MCF 10A (cell line): ENCODE results near the gene NRG3. TPM values are rescaled to one million over a fixed set of nuclear protein-coding genes. Genes with fewer than 3 reads are reported as not detected.

Experiments used
- BruUV-seq: library from RNA; stranded (reverse); fragments of 400-500 nt; replicated peaks from 2 replicates; lab custom pipeline; 2021; lab: Mats Ljungman, UMichigan
- CTCF ChIA-PET: fragments of 300-600 bp; sonication (Branson Sonifier 250); formaldehyde crosslinking; extraction: SDS; loops from one replicate; lab custom pipeline; 2021; ENCODE audit warnings: antibody characterized with exemption, inconsistent platforms; lab: Yijun Ruan, JAX
- POLR2A ChIA-PET: fragments of 300-600, 350-650 bp; sonication (Branson Sonifier 250); formaldehyde crosslinking; extraction: SDS; loops from one replicate; lab custom pipeline; 2020; ENCODE audit warnings: antibody characterized with exemption, inconsistent platforms; lab: Yijun Ruan, JAX
- DNase-seq: peaks from one replicate; pipeline ENCODE4 v3.0.0-alpha.2; 2018; ENCODE audit not compliant: unreplicated experiment
- H3K27ac Mint-ChIP-seq: one replicate; pipeline ENCODE4 v1.8.0; 2022; ENCODE audit warnings: mild to moderate bottlenecking, low read depth, mixed read lengths; ENCODE audit not compliant: unreplicated experiment
- H3K27me3 Mint-ChIP-seq: one replicate; pipeline ENCODE4 v1.8.0; 2022; ENCODE audit warnings: mixed read lengths; ENCODE audit not compliant: insufficient read depth, unreplicated experiment
- H3K36me3 Mint-ChIP-seq: one replicate; pipeline ENCODE4 v1.8.0; 2022; ENCODE audit warnings: mild to moderate bottlenecking, moderate library complexity, mixed read lengths; ENCODE audit not compliant: insufficient read depth, unreplicated experiment
- H3K4me1 Mint-ChIP-seq: one replicate; pipeline ENCODE4 v1.8.0; 2022; ENCODE audit warnings: mixed read lengths; ENCODE audit not compliant: insufficient read depth, unreplicated experiment
- H3K4me3 Mint-ChIP-seq: one replicate; pipeline ENCODE4 v1.8.0; 2022; ENCODE audit warnings: mild to moderate bottlenecking, moderate library complexity, mixed read lengths; ENCODE audit not compliant: unreplicated experiment
- H3K9me3 Mint-ChIP-seq: one replicate; pipeline ENCODE4 v1.8.0; 2022; ENCODE audit warnings: mixed read lengths; ENCODE audit not compliant: unreplicated experiment
- CTCF ChIP-seq: fragments of 200-600 bp; IDR thresholded peaks from one replicate; pipeline ENCODE4 v1.8.0; 2022; ENCODE audit warnings: antibody characterized with exemption, mild to moderate bottlenecking; ENCODE audit not compliant: unreplicated experiment
- intact Hi-C: fragments of 100-400 bp; cut with micrococcal nuclease; formaldehyde crosslinking; loops from 2 replicates; pipeline ENCODE4 v1.14.1; 2022
- total RNA-seq: library from RNA; stranded (reverse); gene quantifications from 2 replicates; pipeline ENCODE4 v1.2.3, GENCODE V29; 2022

The NRG3 gene
- total RNA-seq, 1 experiment from 2014 or later: not detected

DNA sequence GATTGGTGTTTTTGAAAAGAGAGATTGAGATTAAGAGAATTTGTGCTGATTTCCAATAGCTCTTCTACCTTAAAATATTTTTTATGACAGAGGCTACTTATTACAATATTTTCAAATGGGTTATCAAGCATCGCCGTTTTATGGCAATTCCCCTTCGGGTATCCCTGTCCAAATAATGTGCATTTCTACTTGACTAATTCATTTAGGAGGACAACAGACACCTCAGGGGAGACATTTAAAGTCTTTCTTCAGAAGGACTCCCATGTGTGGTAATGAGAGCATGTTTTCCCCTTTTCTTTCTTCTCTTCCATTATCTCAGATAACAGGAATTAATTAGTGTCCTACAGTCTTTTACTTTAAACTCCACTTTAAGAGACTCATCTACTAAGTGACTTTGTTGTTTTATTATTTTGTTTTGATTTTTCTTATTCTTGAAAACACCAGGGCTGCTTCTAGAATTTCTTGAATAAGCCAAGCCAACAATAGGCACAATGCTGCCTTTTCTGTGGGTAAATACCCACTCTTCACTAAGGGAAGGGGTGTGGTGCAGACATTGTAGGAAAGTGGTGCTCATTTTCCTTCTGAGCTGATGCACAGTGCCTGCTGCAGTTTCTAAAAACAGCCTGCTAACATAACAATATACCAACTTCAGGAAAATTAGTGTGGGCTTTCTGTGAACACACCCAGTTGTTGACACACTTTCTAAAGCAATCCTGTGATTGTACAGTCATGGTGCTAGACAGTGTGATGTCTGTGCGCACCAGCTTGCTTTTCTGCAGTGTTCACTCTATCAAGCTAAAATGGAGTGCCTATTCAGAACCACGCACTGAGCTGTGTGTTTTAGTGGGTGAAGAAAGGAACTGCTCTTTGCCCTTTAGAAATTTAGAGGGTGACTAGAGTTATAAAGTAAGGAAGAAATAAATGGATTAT lies 597.7 kb downstream of the NRG3 start:
- Mint-ChIP-seq H3K4me1 (no peaks in the 10 kb centered on the region), H3K36me3 (no peaks in the 10 kb centered on the region), H3K9me3 (peaks cover 18% of the 10 kb centered on the region), H3K27ac (no peak overlapping the region), H3K27me3 (no peaks in the 10 kb centered on the region), H3K4me3 (no peak overlapping the region)
- intact Hi-C loops: no loop called here
- TF ChIP-seq CTCF: no peak
- CTCF ChIA-PET: interaction anchor here (0.5 kb wide), 1 partner anchor 1737 kb away, joined by 3 read pairs; no protein-coding TSS in a partner anchor
- no TSS peak for BruUV-seq
- DNase-seq: no peak
- POLR2A ChIA-PET: no interaction called here

DNA sequence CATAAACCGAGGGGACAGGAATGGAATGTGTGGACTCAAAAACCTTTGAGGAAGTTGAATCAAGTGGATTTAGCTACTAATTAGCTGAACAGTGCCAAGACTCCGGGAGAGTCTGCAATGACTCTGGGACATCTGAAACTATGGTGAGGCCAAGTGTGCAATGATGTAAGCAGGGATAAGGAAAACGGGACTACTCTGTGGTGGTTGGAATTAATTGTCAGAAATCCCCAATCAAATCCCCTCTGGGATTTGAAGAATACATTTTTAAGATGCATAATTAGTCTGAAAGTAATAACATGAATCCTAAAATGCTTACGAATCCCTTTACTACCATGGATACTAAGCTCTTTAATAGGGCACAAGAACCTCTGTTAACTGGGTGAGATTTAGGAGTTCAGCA lies 602.8 kb downstream of the NRG3 start:
- Mint-ChIP-seq H3K27me3 (no peaks in the 10 kb centered on the region), H3K9me3 (peaks cover 19% of the 10 kb centered on the region), H3K36me3 (no peaks in the 10 kb centered on the region), H3K27ac (no peak overlapping the region), H3K4me3 (no peak overlapping the region), H3K4me1 (no peaks in the 10 kb centered on the region)
- no peak for TF ChIP-seq CTCF
- no peak for DNase-seq
- ChIA-PET POLR2A (no interaction called here), CTCF (no interaction called here)
- intact Hi-C loops: no loop called here
- BruUV-seq: no TSS peak

DNA sequence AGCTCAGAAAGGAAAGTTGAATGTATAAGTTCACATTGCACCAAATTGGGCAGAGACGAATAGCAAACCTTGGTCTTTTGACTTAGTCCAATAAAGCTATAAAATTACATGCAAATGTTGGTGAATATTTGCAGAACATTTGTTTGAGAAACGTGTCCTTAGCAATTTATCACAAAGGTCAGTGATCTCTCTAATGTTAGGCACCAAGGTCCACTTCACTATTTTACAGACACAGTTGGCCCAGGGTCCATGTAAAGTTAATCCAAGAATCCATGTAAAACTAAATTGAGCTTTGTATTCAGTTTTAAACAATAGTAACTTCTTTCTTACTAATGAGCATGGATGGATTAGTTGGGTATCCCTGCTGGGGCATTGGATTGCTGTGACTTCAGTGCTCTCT lies 617.7 kb downstream of the NRG3 start:
- H3K4me1 Mint-ChIP-seq: peaks cover 3% of the 10 kb centered on the region
- intact Hi-C loops: no loop called here
- no peaks in the 10 kb centered on the region for H3K27me3 Mint-ChIP-seq
- POLR2A ChIA-PET: no interaction called here
- H3K4me3 Mint-ChIP-seq: no peak overlapping the region
- no peaks in the 10 kb centered on the region for H3K36me3 Mint-ChIP-seq
- CTCF ChIA-PET: interaction anchor here (0.7 kb wide), 1 partner anchor 464 kb away, joined by 3 read pairs; no protein-coding TSS in a partner anchor
- DNase-seq: no peak
- TF ChIP-seq CTCF: no peak
- peaks cover 7% of the 10 kb centered on the region for H3K9me3 Mint-ChIP-seq
- H3K27ac Mint-ChIP-seq: no peak overlapping the region
- no TSS peak for BruUV-seq

GRCh38 chr10:82496114-82496513 lies 621.1 kb downstream of the NRG3 start:
- H3K9me3 Mint-ChIP-seq: peaks cover 7% of the 10 kb centered on the region
- BruUV-seq: no TSS peak
- TF ChIP-seq CTCF: no peak
- H3K27me3 Mint-ChIP-seq: no peaks in the 10 kb centered on the region
- peaks cover 6% of the 10 kb centered on the region for H3K4me1 Mint-ChIP-seq
- ChIA-PET POLR2A (no interaction called here), CTCF (interaction anchor here (0.6 kb wide), 1 partner anchor 1371 kb away, joined by 3 read pairs; no protein-coding TSS in a partner anchor)
- H3K36me3 Mint-ChIP-seq: no peaks in the 10 kb centered on the region
- DNase-seq: no peak
- no peak overlapping the region for H3K27ac Mint-ChIP-seq
- H3K4me3 Mint-ChIP-seq: no peak overlapping the region
- intact Hi-C loops: no loop called here
